Left lung (tissue), 10 donors: ENCODE data around the gene ATP6V1G2. TPM values are rescaled to one million over a fixed set of nuclear protein-coding genes. Genes with fewer than 3 reads are reported as not detected.
A peak's percentile ranks its signal among the peaks of the same experiment; 100 is the strongest.

Experiments used
- ATAC-seq: fragments of 200-7000 bp; cut with Tn5 transposase; one replicate; pipeline ENCODE4 v1.9.1; 2020; ENCODE audit warnings: moderate library complexity
- DNase-seq, 4 donors: peaks; one replicate each; pipeline ENCODE4 v3.0.0-alpha.2; 2013 to 2020
- H3K27ac ChIP-seq, 2 donors: fragments of 200-600 bp; sonication (generic) in 1 of 2; one replicate each; pipeline versions ENCODE4 v1.5.0 to v1.8.0; 2020 to 2021
- H3K27me3 ChIP-seq, 2 donors: fragments of 200-600 bp; sonication (generic) in 1 of 2; one replicate each; pipeline versions ENCODE4 v1.5.0 to v1.8.0; 2020 to 2021
- H3K36me3 ChIP-seq, 2 donors: fragments of 200-600 bp; sonication (generic) in 1 of 2; one replicate each; pipeline versions ENCODE4 v1.5.0 to v1.8.0; 2020 to 2021
- H3K4me1 ChIP-seq, 2 donors: fragments of 200-600 bp; one replicate each; pipeline ENCODE4 v1.8.0; 2021
- H3K4me3 ChIP-seq, 2 donors: fragments of 200-600 bp; sonication (generic) in 1 of 2; one replicate each; pipeline versions ENCODE4 v1.5.0 to v1.8.0; 2020 to 2021; ENCODE audit warnings: mild to moderate bottlenecking in 1 of 2
- H3K9me3 ChIP-seq, 2 donors: fragments of 200-600 bp; sonication (generic) in 1 of 2; one replicate each; pipeline versions ENCODE4 v1.5.0 to v1.8.0; 2020 to 2021
- intact Hi-C, 2 donors: fragments of 100-400 bp; cut with DNase I; formaldehyde crosslinking; loops; one replicate each; pipeline versions ENCODE4 v1.11.2 to v1.14.2; 2022
- polyA plus RNA-seq, 6 donors: library from polyadenylated mRNA; unstranded; fragments of 120-200 nt; gene quantifications; one replicate each; pipeline ENCODE4 v1.2.1, GENCODE V29; 2013; ENCODE audit not compliant: insufficient read length in 6 of 6
- total RNA-seq, 2 donors: library from RNA; stranded (reverse); fragmentation: NEBNext Ultra II Directional; extraction: Animal tissue kit (Norgen Biotek cat#: 25700); gene quantifications; one replicate each; pipeline ENCODE4 v1.2.1, GENCODE V29; 2021
- TF ChIP-seq, protein P1 (sequence below), 2 donors: fragments of 200-600 bp; sonication (generic) in 1 of 2; IDR thresholded peaks; one replicate each; pipeline versions ENCODE4 v1.5.0 to v1.8.0; 2021; ENCODE audit warnings: antibody characterized with exemption in 2 of 2
- donor health status: DM: no; HTN: yes; CAD: no.
- donor health status: DM: no; HTN: no; CAD: no.

Gene ATP6V1G2
- total and polyA plus RNA-seq, 8 donors: 1.0 to 6.3 (median 2.9) TPM

DNA sequence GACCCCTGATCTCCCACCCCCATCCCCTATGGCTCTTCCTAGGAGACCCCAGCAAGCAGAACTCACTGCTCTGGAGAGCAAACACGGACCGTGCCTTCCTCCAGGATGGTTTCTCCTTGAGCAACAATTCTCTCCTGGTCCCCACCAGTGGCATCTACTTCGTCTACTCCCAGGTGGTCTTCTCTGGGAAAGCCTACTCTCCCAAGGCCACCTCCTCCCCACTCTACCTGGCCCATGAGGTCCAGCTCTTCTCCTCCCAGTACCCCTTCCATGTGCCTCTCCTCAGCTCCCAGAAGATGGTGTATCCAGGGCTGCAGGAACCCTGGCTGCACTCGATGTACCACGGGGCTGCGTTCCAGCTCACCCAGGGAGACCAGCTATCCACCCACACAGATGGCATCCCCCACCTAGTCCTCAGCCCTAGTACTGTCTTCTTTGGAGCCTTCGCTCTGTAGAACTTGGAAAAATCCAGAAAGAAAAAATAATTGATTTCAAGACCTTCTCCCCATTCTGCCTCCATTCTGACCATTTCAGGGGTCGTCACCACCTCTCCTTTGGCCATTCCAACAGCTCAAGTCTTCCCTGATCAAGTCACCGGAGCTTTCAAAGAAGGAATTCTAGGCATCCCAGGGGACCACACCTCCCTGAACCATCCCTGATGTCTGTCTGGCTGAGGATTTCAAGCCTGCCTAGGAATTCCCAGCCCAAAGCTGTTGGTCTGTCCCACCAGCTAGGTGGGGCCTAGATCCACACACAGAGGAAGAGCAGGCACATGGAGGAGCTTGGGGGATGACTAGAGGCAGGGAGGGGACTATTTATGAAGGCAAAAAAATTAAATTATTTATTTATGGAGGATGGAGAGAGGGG is 27.1 kb upstream of the ATP6V1G2 start:
- H3K4me3 ChIP-seq: no peak overlapping the region
- ATAC-seq (no peak), DNase-seq (no peak)
- H3K27ac ChIP-seq: no peak overlapping the region
- no peaks in the 10 kb centered on the region for H3K9me3 ChIP-seq
- intact Hi-C loops: no loop called here
- TF ChIP-seq, protein P1, sequence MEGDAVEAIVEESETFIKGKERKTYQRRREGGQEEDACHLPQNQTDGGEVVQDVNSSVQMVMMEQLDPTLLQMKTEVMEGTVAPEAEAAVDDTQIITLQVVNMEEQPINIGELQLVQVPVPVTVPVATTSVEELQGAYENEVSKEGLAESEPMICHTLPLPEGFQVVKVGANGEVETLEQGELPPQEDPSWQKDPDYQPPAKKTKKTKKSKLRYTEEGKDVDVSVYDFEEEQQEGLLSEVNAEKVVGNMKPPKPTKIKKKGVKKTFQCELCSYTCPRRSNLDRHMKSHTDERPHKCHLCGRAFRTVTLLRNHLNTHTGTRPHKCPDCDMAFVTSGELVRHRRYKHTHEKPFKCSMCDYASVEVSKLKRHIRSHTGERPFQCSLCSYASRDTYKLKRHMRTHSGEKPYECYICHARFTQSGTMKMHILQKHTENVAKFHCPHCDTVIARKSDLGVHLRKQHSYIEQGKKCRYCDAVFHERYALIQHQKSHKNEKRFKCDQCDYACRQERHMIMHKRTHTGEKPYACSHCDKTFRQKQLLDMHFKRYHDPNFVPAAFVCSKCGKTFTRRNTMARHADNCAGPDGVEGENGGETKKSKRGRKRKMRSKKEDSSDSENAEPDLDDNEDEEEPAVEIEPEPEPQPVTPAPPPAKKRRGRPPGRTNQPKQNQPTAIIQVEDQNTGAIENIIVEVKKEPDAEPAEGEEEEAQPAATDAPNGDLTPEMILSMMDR (IDR thresholded peaks at IDR 0.05): no peak
- peaks cover 0 to 4% of the 10 kb centered on the region in 2 donors for H3K27me3 ChIP-seq
- H3K4me1 ChIP-seq: peaks cover 0 to 50% of the 10 kb centered on the region in 2 donors
- H3K36me3 ChIP-seq: peaks cover 0 to 15% of the 10 kb centered on the region in 2 donors

DNA sequence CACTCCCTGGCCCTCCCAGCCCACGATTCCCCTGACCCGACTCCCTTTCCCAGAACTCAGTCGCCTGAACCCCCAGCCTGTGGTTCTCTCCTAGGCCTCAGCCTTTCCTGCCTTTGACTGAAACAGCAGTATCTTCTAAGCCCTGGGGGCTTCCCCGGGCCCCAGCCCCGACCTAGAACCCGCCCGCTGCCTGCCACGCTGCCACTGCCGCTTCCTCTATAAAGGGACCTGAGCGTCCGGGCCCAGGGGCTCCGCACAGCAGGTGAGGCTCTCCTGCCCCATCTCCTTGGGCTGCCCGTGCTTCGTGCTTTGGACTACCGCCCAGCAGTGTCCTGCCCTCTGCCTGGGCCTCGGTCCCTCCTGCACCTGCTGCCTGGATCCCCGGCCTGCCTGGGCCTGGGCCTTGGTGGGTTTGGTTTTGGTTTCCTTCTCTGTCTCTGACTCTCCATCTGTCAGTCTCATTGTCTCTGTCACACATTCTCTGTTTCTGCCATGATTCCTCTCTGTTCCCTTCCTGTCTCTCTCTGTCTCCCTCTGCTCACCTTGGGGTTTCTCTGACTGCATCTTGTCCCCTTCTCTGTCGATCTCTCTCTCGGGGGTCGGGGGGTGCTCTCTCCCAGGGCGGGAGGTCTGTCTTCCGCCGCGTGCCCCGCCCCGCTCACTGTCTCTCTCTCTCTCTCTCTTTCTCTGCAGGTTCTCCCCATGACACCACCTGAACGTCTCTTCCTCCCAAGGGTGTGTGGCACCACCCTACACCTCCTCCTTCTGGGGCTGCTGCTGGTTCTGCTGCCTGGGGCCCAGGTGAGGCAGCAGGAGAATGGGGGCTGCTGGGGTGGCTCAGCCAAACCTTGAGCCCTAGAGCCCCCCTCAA is 25.9 kb upstream of the ATP6V1G2 start, which contains the start of gene LTA:
LTA (plus strand) TSS at position 249 of the 871 bp plus-strand sequence; CDS start at position 703, 454 bp downstream.
- peak in 1 of 4 donors; percentile 79 for DNase-seq
- H3K27ac ChIP-seq: peak within 1 kb of the TSS in 1 of 2 donors; percentile 13
- no peak for ATAC-seq
- H3K27me3 ChIP-seq: peaks cover 0 to 4% of the 10 kb centered on the region in 2 donors
- H3K4me1 ChIP-seq: peaks cover 0 to 49% of the 10 kb centered on the region in 2 donors
- peak within 1 kb of the TSS in 1 of 2 donors; percentile 22 for H3K4me3 ChIP-seq
- TF ChIP-seq, protein P1 (IDR thresholded peaks at IDR 0.05): no peak
- intact Hi-C loops: no loop called here
- no peaks in the 10 kb centered on the region for H3K9me3 ChIP-seq
- H3K36me3 ChIP-seq: peaks cover 0 to 4% of the 10 kb centered on the region in 2 donors

DNA sequence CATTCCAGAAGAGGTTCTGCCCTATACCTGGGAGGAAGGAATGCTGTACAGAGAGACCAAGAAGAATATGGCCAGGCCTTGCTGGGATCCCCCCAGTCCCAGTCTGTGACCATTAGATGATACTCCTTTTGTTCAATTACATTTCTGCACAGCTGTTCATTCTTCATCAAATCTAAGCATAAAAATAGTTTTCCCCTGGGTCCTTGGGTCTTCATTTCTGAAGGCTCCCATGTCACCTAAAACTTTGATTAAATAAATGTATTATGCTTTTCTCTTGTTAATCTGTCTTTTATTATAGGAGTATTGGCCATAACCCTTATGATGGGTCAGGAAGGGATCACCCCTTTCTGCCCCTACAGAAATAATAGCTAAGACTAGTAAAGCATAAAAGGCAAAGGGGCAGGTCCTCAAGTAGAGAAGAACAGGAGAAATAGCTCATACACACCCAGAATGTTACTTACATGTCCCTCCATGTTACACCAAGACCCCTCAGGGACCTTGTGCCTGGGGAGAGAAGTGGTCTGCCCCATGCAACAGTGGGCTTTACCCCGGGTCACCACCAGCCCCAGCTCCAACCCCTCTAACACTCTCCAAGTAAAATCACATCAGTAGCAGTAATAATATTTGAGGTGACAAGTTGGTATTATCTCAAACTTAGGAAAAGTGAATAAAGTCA is 23.6 kb upstream of the ATP6V1G2 start:
- ATAC-seq: no peak
- DNase-seq: no peak
- TF ChIP-seq, protein P1 (IDR thresholded peaks at IDR 0.05): no peak
- no peak overlapping the region for H3K4me3 ChIP-seq
- peaks cover 0 to 18% of the 10 kb centered on the region in 2 donors for H3K27me3 ChIP-seq
- no peaks in the 10 kb centered on the region for H3K9me3 ChIP-seq
- H3K36me3 ChIP-seq: no peaks in the 10 kb centered on the region
- no peak overlapping the region for H3K27ac ChIP-seq
- peaks cover 0 to 34% of the 10 kb centered on the region in 2 donors for H3K4me1 ChIP-seq
- intact Hi-C loops: no loop called here

DNA sequence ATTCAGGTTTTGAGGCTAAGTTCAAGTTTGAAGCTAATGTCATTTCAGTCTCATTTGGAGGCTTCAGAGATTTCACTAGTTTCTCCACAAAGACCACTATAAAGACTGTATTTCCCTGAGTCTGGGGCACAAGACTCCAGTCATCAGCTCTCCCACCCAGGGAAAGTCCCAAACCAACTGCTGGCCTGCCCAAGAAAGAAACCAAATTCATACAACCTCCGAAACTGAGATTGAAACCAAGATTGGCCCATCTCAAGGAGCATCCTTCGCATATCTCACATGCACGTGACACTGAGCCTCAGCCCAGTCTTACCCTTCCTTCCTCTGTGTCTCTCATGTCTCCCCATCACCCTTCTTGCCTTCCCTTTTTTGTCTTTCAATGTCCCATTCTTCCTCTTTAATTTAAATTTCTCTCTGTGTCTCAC is 22.1 kb upstream of the ATP6V1G2 start:
- peak in 1 of 4 donors; percentile 56 for DNase-seq
- TF ChIP-seq, protein P1 (IDR thresholded peaks at IDR 0.05): no peak
- no peaks in the 10 kb centered on the region for H3K9me3 ChIP-seq
- H3K27ac ChIP-seq: peak overlapping the region in 1 of 2 donors; percentile 70
- intact Hi-C loops: no loop called here
- no peaks in the 10 kb centered on the region for H3K36me3 ChIP-seq
- ATAC-seq: peak; percentile 70
- H3K27me3 ChIP-seq: peaks cover 0 to 18% of the 10 kb centered on the region in 2 donors
- peaks cover 0 to 24% of the 10 kb centered on the region in 2 donors for H3K4me1 ChIP-seq
- no peak overlapping the region for H3K4me3 ChIP-seq
